MCF 10A (cell line): ENCODE measurements around the gene ARF6. TPM values are rescaled to one million over a fixed set of nuclear protein-coding genes. Genes with fewer than 3 reads are reported as not detected.

Experiments used
- BruUV-seq: library from RNA; stranded (reverse); fragments of 400-500 nt; replicated peaks from 2 replicates; lab custom pipeline; 2021; lab: Mats Ljungman, UMichigan
- CTCF ChIA-PET: fragments of 300-600 bp; sonication (Branson Sonifier 250); formaldehyde crosslinking; extraction: SDS; loops from one replicate; lab custom pipeline; 2021; ENCODE audit warnings: antibody characterized with exemption, inconsistent platforms; lab: Yijun Ruan, JAX
- POLR2A ChIA-PET: fragments of 300-600, 350-650 bp; sonication (Branson Sonifier 250); formaldehyde crosslinking; extraction: SDS; loops from one replicate; lab custom pipeline; 2020; ENCODE audit warnings: antibody characterized with exemption, inconsistent platforms; lab: Yijun Ruan, JAX
- DNase-seq: peaks from one replicate; pipeline ENCODE4 v3.0.0-alpha.2; 2018; ENCODE audit not compliant: unreplicated experiment
- H3K27ac Mint-ChIP-seq: one replicate; pipeline ENCODE4 v1.8.0; 2022; ENCODE audit warnings: mild to moderate bottlenecking, low read depth, mixed read lengths; ENCODE audit not compliant: unreplicated experiment
- H3K27me3 Mint-ChIP-seq: one replicate; pipeline ENCODE4 v1.8.0; 2022; ENCODE audit warnings: mixed read lengths; ENCODE audit not compliant: insufficient read depth, unreplicated experiment
- H3K36me3 Mint-ChIP-seq: one replicate; pipeline ENCODE4 v1.8.0; 2022; ENCODE audit warnings: mild to moderate bottlenecking, moderate library complexity, mixed read lengths; ENCODE audit not compliant: insufficient read depth, unreplicated experiment
- H3K4me1 Mint-ChIP-seq: one replicate; pipeline ENCODE4 v1.8.0; 2022; ENCODE audit warnings: mixed read lengths; ENCODE audit not compliant: insufficient read depth, unreplicated experiment
- H3K4me3 Mint-ChIP-seq: one replicate; pipeline ENCODE4 v1.8.0; 2022; ENCODE audit warnings: mild to moderate bottlenecking, moderate library complexity, mixed read lengths; ENCODE audit not compliant: unreplicated experiment
- H3K9me3 Mint-ChIP-seq: one replicate; pipeline ENCODE4 v1.8.0; 2022; ENCODE audit warnings: mixed read lengths; ENCODE audit not compliant: unreplicated experiment
- CTCF ChIP-seq: fragments of 200-600 bp; IDR thresholded peaks from one replicate; pipeline ENCODE4 v1.8.0; 2022; ENCODE audit warnings: antibody characterized with exemption, mild to moderate bottlenecking; ENCODE audit not compliant: unreplicated experiment
- intact Hi-C: fragments of 100-400 bp; cut with micrococcal nuclease; formaldehyde crosslinking; loops from 2 replicates; pipeline ENCODE4 v1.14.1; 2022
- total RNA-seq: library from RNA; stranded (reverse); gene quantifications from 2 replicates; pipeline ENCODE4 v1.2.3, GENCODE V29; 2022

Gene ARF6
- total RNA-seq, 1 experiment from 2014 or later = 112 TPM

- no peaks in the 10 kb centered on the region for H3K4me1 Mint-ChIP-seq
- no peaks in the 10 kb centered on the region for H3K9me3 Mint-ChIP-seq
- H3K27me3 Mint-ChIP-seq = no peaks in the 10 kb centered on the region
- ChIA-PET POLR2A (no interaction called here), CTCF (interaction anchor here (0.6 to 1.1 kb wide), 9 partner anchors 10 to 567 kb away, joined by 3 to 8 read pairs (median 4); no protein-coding TSS in a partner anchor)
- no peak overlapping the region for H3K4me3 Mint-ChIP-seq
- no peaks in the 10 kb centered on the region for H3K36me3 Mint-ChIP-seq
- no peak overlapping the region for H3K27ac Mint-ChIP-seq
- intact Hi-C loops = no loop called here
- BruUV-seq = no TSS peak
- DNase-seq = no peak
- TF ChIP-seq CTCF = no peak
Measured at GRCh38 chr14:49880267-49881064, 12.4 kb upstream of the ARF6 start.

- Mint-ChIP-seq H3K4me1 (no peaks in the 10 kb centered on the region), H3K36me3 (no peaks in the 10 kb centered on the region), H3K27me3 (no peaks in the 10 kb centered on the region), H3K4me3 (no peak overlapping the region), H3K27ac (no peak overlapping the region), H3K9me3 (no peaks in the 10 kb centered on the region)
- no TSS peak for BruUV-seq
- ChIA-PET POLR2A (interaction anchor here (0.6 to 1.4 kb wide), 2 partner anchors 12 to 637 kb away, joined by 3 read pairs; no protein-coding TSS in a partner anchor), CTCF (interaction anchor here (0.5 to 1.3 kb wide), 4 partner anchors 12 to 29 kb away, joined by 3 to 5 read pairs (median 4); no protein-coding TSS in a partner anchor)
- TF ChIP-seq CTCF = no peak
- no peak for DNase-seq
- intact Hi-C loops = no loop called here
Measured at GRCh38 chr14:49881350-49882001, 11.4 kb upstream of the ARF6 start.

GRCh38 chr14:49882826-49883694 is 9.8 kb upstream of the ARF6 start:
- Mint-ChIP-seq H3K27ac (peak overlapping the region; percentile 28), H3K4me1 (no peaks in the 10 kb centered on the region), H3K9me3 (no peaks in the 10 kb centered on the region), H3K36me3 (no peaks in the 10 kb centered on the region), H3K4me3 (no peak overlapping the region), H3K27me3 (no peaks in the 10 kb centered on the region)
- ChIA-PET POLR2A (interaction anchor here (0.8 to 1.4 kb wide), 3 partner anchors 14 to 118 kb away, joined by 3 to 4 read pairs (median 3); no protein-coding TSS in a partner anchor), CTCF (interaction anchor here (0.6 kb wide), 1 partner anchor 434 kb away, joined by 4 read pairs; no protein-coding TSS in a partner anchor)
- peak; percentile 34 for DNase-seq
- no TSS peak for BruUV-seq
- intact Hi-C loops = no loop called here
- TF ChIP-seq CTCF = no peak
